SK-N-SH (cell line): ENCODE measurements around the gene PFKP. TPM values are rescaled to one million over a fixed set of nuclear protein-coding genes. Genes with fewer than 3 reads are reported as not detected.

ENCODE experiments used
- CTCF ChIA-PET: fragments of 300-600, 350-600 bp; formaldehyde crosslinking; extraction: SDS; loops from one replicate; lab custom pipeline; 2021; lab: Yijun Ruan, JAX
- POLR2A ChIA-PET: fragments of 350-600 bp; sonication (Branson Sonifier 250); formaldehyde crosslinking; extraction: SDS; loops from one replicate; lab custom pipeline; 2020; ENCODE audit warnings: antibody characterized with exemption, inconsistent platforms; lab: Yijun Ruan, JAX
- DNase-seq: peaks from one replicate; pipeline ENCODE4 v3.0.0; 2012
- H2AFZ ChIP-seq: fragments of 200-600 bp; sonication (generic); 2 replicates; pipeline ENCODE4 v1.8.1; 2016; ENCODE audit warnings: antibody characterized with exemption, mild to moderate bottlenecking, low read depth
- H3F3A ChIP-seq: fragments of 200-600 bp; sonication (generic); replicated peaks from 2 replicates; pipeline ENCODE3; 2016; ENCODE audit warnings: antibody characterized with exemption, mild to moderate bottlenecking; ENCODE audit not compliant: insufficient read depth
- H3K27ac ChIP-seq, 2 experiments: fragments of 200-500 bp in 1 of 2; fragments of 200-600 bp in 1 of 2; sonication (Bioruptor generic) in 1 of 2; sonication (generic), shearing (Covaris generic) in 1 of 2; 2 replicates each; pipeline versions ENCODE4 v1.5.1 to v1.6.1; 2014 to 2016; ENCODE audit warnings: low read depth in 2 of 2, inconsistent platforms in 1 of 2, low read length in 1 of 2, mild to moderate bottlenecking in 1 of 2, mixed read lengths in 1 of 2
- H3K27me3 ChIP-seq: fragments of 200-600 bp; sonication (generic), shearing (Covaris generic); 2 replicates; pipeline ENCODE4 v1.6.1; 2016; ENCODE audit warnings: mixed run types; ENCODE audit not compliant: insufficient read depth
- H3K36me3 ChIP-seq, 2 experiments: fragments of 200-500 bp in 1 of 2; fragments of 200-600 bp in 1 of 2; sonication (Bioruptor generic) in 1 of 2; sonication (generic) in 1 of 2; replicated peaks in 1 of 2; 2 replicates each; pipeline versions ENCODE3 to v1.5.1; 2014 to 2016; ENCODE audit warnings: low read length in 1 of 2, mild to moderate bottlenecking in 1 of 2; ENCODE audit not compliant: insufficient read depth in 2 of 2, control insufficient read depth in 1 of 2
- H3K4me1 ChIP-seq, 2 experiments: fragments of 200-500 bp in 1 of 2; fragments of 200-600 bp in 1 of 2; sonication (Bioruptor generic) in 1 of 2; sonication (generic), shearing (Covaris generic) in 1 of 2; 2 replicates each; pipeline versions ENCODE4 v1.5.1 to v1.6.1; 2014 to 2016; ENCODE audit warnings: low read depth in 1 of 2, low read length in 1 of 2, mixed run types in 1 of 2; ENCODE audit not compliant: insufficient read depth in 2 of 2, control insufficient read depth in 1 of 2
- H3K4me2 ChIP-seq: fragments of 200-600 bp; sonication (generic), shearing (Covaris generic); 2 replicates; pipeline ENCODE4 v1.6.1; 2017; ENCODE audit warnings: mixed run types
- H3K4me3 ChIP-seq, 2 experiments: fragments of 200-500 bp in 1 of 2; fragments of 200-600 bp in 1 of 2; sonication (Bioruptor generic) in 1 of 2; sonication (generic), shearing (Covaris generic) in 1 of 2; 2 replicates each; pipeline versions ENCODE4 v1.5.1 to v1.8.1; 2014 to 2016; ENCODE audit warnings: low read depth in 2 of 2, inconsistent platforms in 1 of 2, low read length in 1 of 2, mild to moderate bottlenecking in 1 of 2, mixed read lengths in 1 of 2, moderate library complexity in 1 of 2
- H3K79me2 ChIP-seq: fragments of 200-600 bp; sonication (generic); 2 replicates; pipeline ENCODE4 v1.8.1; 2017; ENCODE audit warnings: mild to moderate bottlenecking; ENCODE audit not compliant: insufficient read depth
- H3K9ac ChIP-seq: fragments of 200-600 bp; sonication (generic); 2 replicates; pipeline ENCODE4 v1.6.1; 2017; ENCODE audit warnings: mixed run types
- H3K9me2 ChIP-seq: fragments of 200-600 bp; sonication (generic); 2 replicates; pipeline ENCODE4 v1.6.1; 2017; ENCODE audit warnings: mixed run types
- H3K9me3 ChIP-seq: fragments of 200-600 bp; sonication (generic); 2 replicates; pipeline ENCODE4 v1.6.1; 2017; ENCODE audit warnings: mixed run types, mild to moderate bottlenecking, moderate library complexity
- H4K20me1 ChIP-seq: fragments of 200-600 bp; sonication (generic); 2 replicates; pipeline ENCODE4 v1.6.1; 2017; ENCODE audit warnings: mild to moderate bottlenecking, mixed run types; ENCODE audit not compliant: insufficient read depth
- CHD2 ChIP-seq: fragments of 150-350 bp; IDR thresholded peaks from 2 replicates; pipeline ENCODE4 v1.6.1; 2018; ENCODE audit warnings: low read length; ENCODE audit not compliant: partially characterized antibody
- EZH2phosphoT487 ChIP-seq: fragments of 200-600 bp; sonication (generic); IDR thresholded peaks from 2 replicates; pipeline ENCODE4 v1.6.1; 2017; ENCODE audit warnings: low read depth, mixed run types, mild to moderate bottlenecking, antibody characterized with exemption, moderate library complexity, borderline replicate concordance
- FOXJ3 ChIP-seq: sonication (generic); formaldehyde crosslinking; IDR thresholded peaks from 2 replicates; pipeline ENCODE4 v1.5.1; 2020; ENCODE audit warnings: mild to moderate bottlenecking, missing genetic modification reagents
- FOXM1 ChIP-seq: IDR thresholded peaks from 2 replicates; pipeline ENCODE4 v1.4.0; 2012; ENCODE audit warnings: low read depth, mild to moderate bottlenecking
- GABPA ChIP-seq: IDR thresholded peaks from 2 replicates; pipeline ENCODE4 v1.4.0; 2012; ENCODE audit warnings: low read depth, mild to moderate bottlenecking
- GATA2 ChIP-seq: sonication (generic); formaldehyde crosslinking; IDR thresholded peaks from 2 replicates; pipeline ENCODE4 v1.5.0; 2020; ENCODE audit warnings: mild to moderate bottlenecking, missing genetic modification reagents
- MEF2A ChIP-seq: IDR thresholded peaks from 2 replicates; pipeline ENCODE4 v1.4.0; 2012; ENCODE audit warnings: low read depth, borderline replicate concordance
- RXRA ChIP-seq: IDR thresholded peaks from 2 replicates; pipeline ENCODE4 v1.4.0; 2012; ENCODE audit warnings: low read depth, mild to moderate bottlenecking, borderline replicate concordance
- YY1 ChIP-seq: IDR thresholded peaks from 2 replicates; pipeline ENCODE4 v1.4.0; 2012; ENCODE audit warnings: low read depth, mild to moderate bottlenecking
- WGBS: methylation state at CpG from one replicate; pipeline ENCODE4 v1.1.6; 2017; ENCODE audit warnings: low lambda C conversion rate; 5-methylcytosine and 5-hydroxymethylcytosine counted together
- polyA plus RNA-seq, 3 experiments: library from polyadenylated mRNA; depleted of rRNA; stranded (reverse); fragments of >200 nt; gene quantifications; 2 replicates each; pipeline ENCODE4 v1.2.3, GENCODE V29; 2012
- TF ChIP-seq, protein P1 (sequence below): fragments of 200-600 bp; sonication (generic); IDR thresholded peaks from 2 replicates; pipeline ENCODE4 v1.6.1; 2017; ENCODE audit warnings: antibody characterized with exemption, mild to moderate bottlenecking, moderate library complexity
- TF ChIP-seq, protein P2 (sequence below): IDR thresholded peaks from 2 replicates; pipeline ENCODE4 v1.4.0; 2012; ENCODE audit warnings: low read depth, borderline replicate concordance
- TF ChIP-seq, protein P3 (sequence below): IDR thresholded peaks from 2 replicates; pipeline ENCODE4 v1.6.1; 2012; ENCODE audit warnings: mild to moderate bottlenecking, low read depth, low read length, moderate library complexity
- TF ChIP-seq, protein P4 (sequence below): fragments of 150-350 bp; IDR thresholded peaks from 2 replicates; pipeline ENCODE4 v1.6.1; 2016; ENCODE audit warnings: mild to moderate bottlenecking, low read depth, low read length

The PFKP gene
- polyA plus RNA-seq, 1 of the 3 experiments (the other 2 are of a cell fraction) = 175 TPM

DNA sequence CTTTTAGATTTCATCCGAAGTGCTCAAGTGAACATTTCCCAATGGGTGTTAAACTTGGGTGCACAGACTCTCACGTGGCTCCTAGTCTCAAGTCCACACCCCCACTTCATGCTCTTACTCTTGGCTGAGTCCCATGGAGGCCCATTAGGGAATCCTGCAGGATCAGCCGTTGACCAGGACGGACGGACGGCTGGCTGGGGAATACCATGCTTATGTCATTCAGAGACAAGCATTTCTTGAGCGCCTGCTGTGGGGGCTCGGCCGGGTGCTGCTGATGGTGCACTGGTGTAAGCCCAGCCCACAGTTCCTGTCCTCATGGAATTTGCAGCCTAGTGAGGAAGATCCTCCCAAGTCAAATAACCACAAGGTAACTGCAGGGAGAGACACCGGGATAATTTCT is 60.6 kb downstream of the PFKP start:
- Histone ChIP-seq H3K36me3 (peaks cover 49 to 76% of the 10 kb centered on the region in 2 experiments), H3K79me2 (peaks cover 12% of the 10 kb centered on the region; the same call in 1 of the 2 replicates), H3K9ac (no peak overlapping the region), H3K27me3 (no peaks in the 10 kb centered on the region), H3K9me3 (no peaks in the 10 kb centered on the region), H3K4me3 (no peak overlapping the region), H2AFZ (no peak overlapping the region), H3K9me2 (no peaks in the 10 kb centered on the region), H3K4me2 (no peak overlapping the region), H3K4me1 (no peaks in the 10 kb centered on the region; a peak in 1 of 4 replicates), H4K20me1 (no peaks in the 10 kb centered on the region), H3K27ac (no peak overlapping the region), H3F3A (peaks cover 15% of the 10 kb centered on the region)
- CTCF ChIA-PET = no interaction called here
- 95% methylated on average over 10 of the region's 10 CpGs for WGBS
- POLR2A ChIA-PET = no interaction called here
- DNase-seq = no peak
- TF ChIP-seq, protein P1, sequence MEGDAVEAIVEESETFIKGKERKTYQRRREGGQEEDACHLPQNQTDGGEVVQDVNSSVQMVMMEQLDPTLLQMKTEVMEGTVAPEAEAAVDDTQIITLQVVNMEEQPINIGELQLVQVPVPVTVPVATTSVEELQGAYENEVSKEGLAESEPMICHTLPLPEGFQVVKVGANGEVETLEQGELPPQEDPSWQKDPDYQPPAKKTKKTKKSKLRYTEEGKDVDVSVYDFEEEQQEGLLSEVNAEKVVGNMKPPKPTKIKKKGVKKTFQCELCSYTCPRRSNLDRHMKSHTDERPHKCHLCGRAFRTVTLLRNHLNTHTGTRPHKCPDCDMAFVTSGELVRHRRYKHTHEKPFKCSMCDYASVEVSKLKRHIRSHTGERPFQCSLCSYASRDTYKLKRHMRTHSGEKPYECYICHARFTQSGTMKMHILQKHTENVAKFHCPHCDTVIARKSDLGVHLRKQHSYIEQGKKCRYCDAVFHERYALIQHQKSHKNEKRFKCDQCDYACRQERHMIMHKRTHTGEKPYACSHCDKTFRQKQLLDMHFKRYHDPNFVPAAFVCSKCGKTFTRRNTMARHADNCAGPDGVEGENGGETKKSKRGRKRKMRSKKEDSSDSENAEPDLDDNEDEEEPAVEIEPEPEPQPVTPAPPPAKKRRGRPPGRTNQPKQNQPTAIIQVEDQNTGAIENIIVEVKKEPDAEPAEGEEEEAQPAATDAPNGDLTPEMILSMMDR = no peak
- TF ChIP-seq RXRA = no peak

DNA sequence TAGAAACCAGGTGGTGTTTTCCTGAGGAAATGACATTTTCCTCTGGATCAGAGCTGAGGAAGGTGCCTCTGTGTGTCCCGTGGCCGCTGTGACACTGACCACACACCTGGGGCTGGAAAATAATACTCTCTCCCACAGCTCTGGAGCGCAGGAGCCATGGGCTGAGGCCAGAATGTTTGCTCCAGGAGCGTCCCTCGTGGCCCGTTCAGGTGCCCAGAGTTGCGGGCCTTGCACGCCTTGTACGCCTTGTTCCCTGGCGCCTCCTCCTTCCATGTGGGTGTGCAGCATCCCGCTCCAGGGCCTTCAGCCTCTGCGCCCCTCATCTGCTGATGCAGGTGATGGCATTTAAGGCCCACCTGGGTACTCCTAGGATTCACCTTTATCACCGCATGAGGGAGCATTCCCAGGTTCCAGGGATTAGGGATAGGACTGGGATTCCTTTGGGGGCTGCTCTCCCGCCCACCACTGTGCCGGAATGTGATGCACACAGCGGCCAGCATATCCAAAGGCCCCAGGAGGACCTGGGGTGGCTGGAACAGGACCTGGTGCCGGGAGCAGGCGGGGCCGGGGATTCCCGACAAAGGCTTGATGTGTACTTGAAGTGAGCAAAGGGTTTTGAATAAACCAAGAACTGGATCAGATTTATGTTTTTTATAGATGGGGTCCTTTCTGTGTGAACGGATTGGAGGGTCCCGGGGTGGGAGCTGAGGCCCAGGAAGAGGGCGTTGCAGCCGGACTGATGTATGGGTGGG is 61.2 kb downstream of the PFKP start:
- Histone ChIP-seq H3K36me3 (peaks cover 50 to 76% of the 10 kb centered on the region in 2 experiments), H3K4me3 (no peak overlapping the region), H3F3A (peaks cover 15% of the 10 kb centered on the region), H3K4me2 (no peak overlapping the region), H3K27ac (no peak overlapping the region), H4K20me1 (no peaks in the 10 kb centered on the region), H3K4me1 (no peaks in the 10 kb centered on the region; a peak in 1 of 4 replicates), H3K79me2 (peaks cover 11% of the 10 kb centered on the region; the same call in 1 of the 2 replicates), H3K9ac (no peak overlapping the region), H3K9me2 (no peaks in the 10 kb centered on the region), H3K9me3 (no peaks in the 10 kb centered on the region), H2AFZ (no peak overlapping the region), H3K27me3 (no peaks in the 10 kb centered on the region)
- ChIA-PET CTCF (interaction anchor here (0.8 kb wide), 1 partner anchor 9 kb away, joined by 3 read pairs; no protein-coding TSS in a partner anchor), POLR2A (no interaction called here)
- 96% methylated on average over 22 of the region's 24 CpGs for WGBS
- no peak for DNase-seq
- no peak for TF ChIP-seq CHD2
- TF ChIP-seq YY1 = no peak
- no peak for TF ChIP-seq FOXM1
- TF ChIP-seq, protein P2, sequence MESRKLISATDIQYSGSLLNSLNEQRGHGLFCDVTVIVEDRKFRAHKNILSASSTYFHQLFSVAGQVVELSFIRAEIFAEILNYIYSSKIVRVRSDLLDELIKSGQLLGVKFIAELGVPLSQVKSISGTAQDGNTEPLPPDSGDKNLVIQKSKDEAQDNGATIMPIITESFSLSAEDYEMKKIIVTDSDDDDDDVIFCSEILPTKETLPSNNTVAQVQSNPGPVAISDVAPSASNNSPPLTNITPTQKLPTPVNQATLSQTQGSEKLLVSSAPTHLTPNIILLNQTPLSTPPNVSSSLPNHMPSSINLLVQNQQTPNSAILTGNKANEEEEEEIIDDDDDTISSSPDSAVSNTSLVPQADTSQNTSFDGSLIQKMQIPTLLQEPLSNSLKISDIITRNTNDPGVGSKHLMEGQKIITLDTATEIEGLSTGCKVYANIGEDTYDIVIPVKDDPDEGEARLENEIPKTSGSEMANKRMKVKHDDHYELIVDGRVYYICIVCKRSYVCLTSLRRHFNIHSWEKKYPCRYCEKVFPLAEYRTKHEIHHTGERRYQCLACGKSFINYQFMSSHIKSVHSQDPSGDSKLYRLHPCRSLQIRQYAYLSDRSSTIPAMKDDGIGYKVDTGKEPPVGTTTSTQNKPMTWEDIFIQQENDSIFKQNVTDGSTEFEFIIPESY = no peak
- TF ChIP-seq, protein P1 = no peak
- TF ChIP-seq EZH2phosphoT487 = no peak
- TF ChIP-seq GABPA = no peak
- TF ChIP-seq, protein P3, sequence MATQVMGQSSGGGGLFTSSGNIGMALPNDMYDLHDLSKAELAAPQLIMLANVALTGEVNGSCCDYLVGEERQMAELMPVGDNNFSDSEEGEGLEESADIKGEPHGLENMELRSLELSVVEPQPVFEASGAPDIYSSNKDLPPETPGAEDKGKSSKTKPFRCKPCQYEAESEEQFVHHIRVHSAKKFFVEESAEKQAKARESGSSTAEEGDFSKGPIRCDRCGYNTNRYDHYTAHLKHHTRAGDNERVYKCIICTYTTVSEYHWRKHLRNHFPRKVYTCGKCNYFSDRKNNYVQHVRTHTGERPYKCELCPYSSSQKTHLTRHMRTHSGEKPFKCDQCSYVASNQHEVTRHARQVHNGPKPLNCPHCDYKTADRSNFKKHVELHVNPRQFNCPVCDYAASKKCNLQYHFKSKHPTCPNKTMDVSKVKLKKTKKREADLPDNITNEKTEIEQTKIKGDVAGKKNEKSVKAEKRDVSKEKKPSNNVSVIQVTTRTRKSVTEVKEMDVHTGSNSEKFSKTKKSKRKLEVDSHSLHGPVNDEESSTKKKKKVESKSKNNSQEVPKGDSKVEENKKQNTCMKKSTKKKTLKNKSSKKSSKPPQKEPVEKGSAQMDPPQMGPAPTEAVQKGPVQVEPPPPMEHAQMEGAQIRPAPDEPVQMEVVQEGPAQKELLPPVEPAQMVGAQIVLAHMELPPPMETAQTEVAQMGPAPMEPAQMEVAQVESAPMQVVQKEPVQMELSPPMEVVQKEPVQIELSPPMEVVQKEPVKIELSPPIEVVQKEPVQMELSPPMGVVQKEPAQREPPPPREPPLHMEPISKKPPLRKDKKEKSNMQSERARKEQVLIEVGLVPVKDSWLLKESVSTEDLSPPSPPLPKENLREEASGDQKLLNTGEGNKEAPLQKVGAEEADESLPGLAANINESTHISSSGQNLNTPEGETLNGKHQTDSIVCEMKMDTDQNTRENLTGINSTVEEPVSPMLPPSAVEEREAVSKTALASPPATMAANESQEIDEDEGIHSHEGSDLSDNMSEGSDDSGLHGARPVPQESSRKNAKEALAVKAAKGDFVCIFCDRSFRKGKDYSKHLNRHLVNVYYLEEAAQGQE = no peak
- no peak for TF ChIP-seq MEF2A
- no peak for TF ChIP-seq FOXJ3 (CRISPR knock-in tag)
- TF ChIP-seq, protein P4, sequence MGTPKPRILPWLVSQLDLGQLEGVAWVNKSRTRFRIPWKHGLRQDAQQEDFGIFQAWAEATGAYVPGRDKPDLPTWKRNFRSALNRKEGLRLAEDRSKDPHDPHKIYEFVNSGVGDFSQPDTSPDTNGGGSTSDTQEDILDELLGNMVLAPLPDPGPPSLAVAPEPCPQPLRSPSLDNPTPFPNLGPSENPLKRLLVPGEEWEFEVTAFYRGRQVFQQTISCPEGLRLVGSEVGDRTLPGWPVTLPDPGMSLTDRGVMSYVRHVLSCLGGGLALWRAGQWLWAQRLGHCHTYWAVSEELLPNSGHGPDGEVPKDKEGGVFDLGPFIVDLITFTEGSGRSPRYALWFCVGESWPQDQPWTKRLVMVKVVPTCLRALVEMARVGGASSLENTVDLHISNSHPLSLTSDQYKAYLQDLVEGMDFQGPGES = no peak
- no peak for TF ChIP-seq RXRA
- no peak for TF ChIP-seq GATA2
